Measurements from ENCODE around the gene ASB18.

The ASB18 gene

GRCh38 chr2:236169741-236170589 is 94.2 kb downstream of the ASB18 start:
- Histone ChIP-seq H3K79me2 (ENCODE audit: low read length) (no peaks in the 10 kb centered on the region), H3K4me3 (ENCODE audit: low read length) (no peak overlapping the region), H3K27me3 (ENCODE audit: low read depth, low read length) (no peaks in the 10 kb centered on the region), H3K9me3 (ENCODE audit: insufficient read depth, low read length) (no peaks in the 10 kb centered on the region), H4K20me1 (ENCODE audit: insufficient read depth, low read length) (no peaks in the 10 kb centered on the region), H2AFZ (ENCODE audit: low read depth, low read length) (no peak overlapping the region), H3K4me1 (ENCODE audit: low read length) (no peaks in the 10 kb centered on the region), H3K9ac (ENCODE audit: low read length) (no peak overlapping the region), H3K4me2 (ENCODE audit: low read length) (no peak overlapping the region), H3K27ac (ENCODE audit: low read length) (no peak overlapping the region), H3K36me3 (replicated peaks; ENCODE audit: low read depth, low read length) (no peaks in the 10 kb centered on the region)
- no peak for TF ChIP-seq CTCF (IDR thresholded peaks at IDR 0.05; ENCODE audit: low read depth, low read length)
- TF ChIP-seq EZH2phosphoT487 (IDR thresholded peaks at IDR 0.05; ENCODE audit: low read depth): no peak

- Histone ChIP-seq H2AFZ (ENCODE audit: low read depth, low read length) (no peak overlapping the region), H4K20me1 (ENCODE audit: insufficient read depth, low read length) (no peaks in the 10 kb centered on the region), H3K4me2 (ENCODE audit: low read length) (no peak overlapping the region), H3K4me1 (ENCODE audit: low read length) (no peaks in the 10 kb centered on the region), H3K4me3 (ENCODE audit: low read length) (no peak overlapping the region), H3K9ac (ENCODE audit: low read length) (no peak overlapping the region), H3K9me3 (ENCODE audit: insufficient read depth, low read length) (no peaks in the 10 kb centered on the region), H3K27ac (ENCODE audit: low read length) (no peak overlapping the region), H3K36me3 (replicated peaks; ENCODE audit: low read depth, low read length) (no peaks in the 10 kb centered on the region), H3K27me3 (ENCODE audit: low read depth, low read length) (no peaks in the 10 kb centered on the region), H3K79me2 (ENCODE audit: low read length) (no peaks in the 10 kb centered on the region)
- no peak for TF ChIP-seq CTCF (IDR thresholded peaks at IDR 0.05; ENCODE audit: low read depth, low read length)
- no peak for TF ChIP-seq EZH2phosphoT487 (IDR thresholded peaks at IDR 0.05; ENCODE audit: low read depth)
Observed at GRCh38 chr2:236169151-236169721, 95.0 kb downstream of the ASB18 start.

- Histone ChIP-seq H3K27ac (ENCODE audit: low read length) (no peak within 1 kb of the TSS), H3K4me2 (ENCODE audit: low read length) (no peak within 1 kb of the TSS), H2AFZ (ENCODE audit: low read depth, low read length) (no peak within 1 kb of the TSS), H3K9me3 (ENCODE audit: insufficient read depth, low read length) (no peaks in the 10 kb centered on the region), H3K4me3 (ENCODE audit: low read length) (no peak within 1 kb of the TSS), H3K79me2 (ENCODE audit: low read length) (no peaks in the 10 kb centered on the region), H4K20me1 (ENCODE audit: insufficient read depth, low read length) (no peaks in the 10 kb centered on the region), H3K36me3 (replicated peaks; ENCODE audit: low read depth, low read length) (no peaks in the 10 kb centered on the region), H3K9ac (ENCODE audit: low read length) (no peak within 1 kb of the TSS), H3K27me3 (ENCODE audit: low read depth, low read length) (no peaks in the 10 kb centered on the region), H3K4me1 (ENCODE audit: low read length) (no peaks in the 10 kb centered on the region)
- TF ChIP-seq CTCF (IDR thresholded peaks at IDR 0.05; ENCODE audit: low read depth, low read length) (no peak), EZH2phosphoT487 (IDR thresholded peaks at IDR 0.05; ENCODE audit: low read depth) (no peak)
Observed at GRCh38 chr2:236168110-236169080, 95.8 kb downstream of the ASB18 start, which contains the start of gene GBX2. TSS of gene GBX2 (minus strand) at chr2:236168386. CDS start at chr2:236167971, 415 bp downstream.

Data from OCI-LY3 (cell line).